Stimulated activated CD4-positive, alpha-beta T cell treated with anti-CD3 and anti-CD28 coated beads, Interleukin-2, amount 100 ng/mL, for 48 hours (primary cell): ENCODE measurements around the gene TRABD2B.

Experiments
- DNase-seq, 2 donors: peaks; one replicate each; pipeline ENCODE4 v3.0.0-alpha.2; 2020

The TRABD2B gene

DNA sequence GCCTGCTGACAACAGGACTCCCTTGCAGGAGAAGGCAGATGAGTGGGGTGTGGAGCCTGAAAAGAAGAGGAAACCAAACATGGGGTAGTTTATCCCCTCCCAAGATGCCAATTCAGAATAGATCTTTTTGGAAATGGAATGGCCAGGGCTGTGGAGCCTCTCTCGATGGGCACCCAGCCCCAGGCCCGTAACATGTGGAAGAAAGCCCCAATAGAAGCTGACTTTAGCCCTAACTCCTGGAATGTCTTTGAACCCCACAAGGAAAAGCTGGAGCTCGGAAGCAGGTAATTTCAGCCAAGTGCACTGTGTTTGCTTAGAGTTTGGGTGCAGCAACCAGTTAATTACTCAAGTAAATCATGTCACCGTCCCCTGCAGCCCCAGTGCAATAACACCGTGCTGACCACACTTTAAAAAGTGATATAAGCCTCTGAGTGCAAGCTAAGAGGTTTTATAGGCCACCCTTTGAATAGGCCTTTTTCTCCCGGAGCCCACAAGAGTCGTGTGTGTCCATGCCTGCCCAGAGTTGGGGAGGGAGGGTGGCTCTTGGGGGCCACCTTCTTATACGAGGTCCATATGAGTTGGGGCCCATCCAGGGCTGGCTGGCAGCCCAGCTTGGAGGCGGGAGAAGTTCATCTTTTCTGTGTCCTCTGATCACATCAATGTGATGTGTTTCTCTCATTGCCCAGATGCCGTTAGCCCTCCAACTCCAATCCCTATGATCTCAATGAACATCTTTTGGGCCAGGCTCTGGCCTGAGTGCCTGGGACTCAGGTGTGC lies 153.2 kb downstream of the TRABD2B start:
- DNase-seq: no peak

DNA sequence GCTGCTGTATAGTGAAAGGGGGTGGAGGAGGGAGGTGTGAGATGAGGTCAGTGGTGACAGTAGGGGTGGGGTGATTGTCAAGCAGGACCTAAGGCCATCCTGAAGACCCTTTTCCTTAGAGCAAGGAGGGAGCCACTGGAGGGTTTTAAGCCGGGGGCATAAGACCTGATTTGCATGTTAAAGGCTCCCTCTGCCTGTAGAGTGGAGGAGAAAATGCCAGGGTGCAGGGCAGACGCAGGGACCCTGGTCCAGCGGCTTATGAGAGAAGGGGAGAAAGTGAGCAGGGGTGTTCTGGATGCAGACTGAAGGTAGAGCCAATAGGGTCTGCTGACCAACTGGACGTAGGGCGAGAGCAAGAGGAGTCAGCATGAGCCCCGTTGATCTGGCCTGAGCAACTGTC lies 154.1 kb downstream of the TRABD2B start:
- no peak for DNase-seq

DNA sequence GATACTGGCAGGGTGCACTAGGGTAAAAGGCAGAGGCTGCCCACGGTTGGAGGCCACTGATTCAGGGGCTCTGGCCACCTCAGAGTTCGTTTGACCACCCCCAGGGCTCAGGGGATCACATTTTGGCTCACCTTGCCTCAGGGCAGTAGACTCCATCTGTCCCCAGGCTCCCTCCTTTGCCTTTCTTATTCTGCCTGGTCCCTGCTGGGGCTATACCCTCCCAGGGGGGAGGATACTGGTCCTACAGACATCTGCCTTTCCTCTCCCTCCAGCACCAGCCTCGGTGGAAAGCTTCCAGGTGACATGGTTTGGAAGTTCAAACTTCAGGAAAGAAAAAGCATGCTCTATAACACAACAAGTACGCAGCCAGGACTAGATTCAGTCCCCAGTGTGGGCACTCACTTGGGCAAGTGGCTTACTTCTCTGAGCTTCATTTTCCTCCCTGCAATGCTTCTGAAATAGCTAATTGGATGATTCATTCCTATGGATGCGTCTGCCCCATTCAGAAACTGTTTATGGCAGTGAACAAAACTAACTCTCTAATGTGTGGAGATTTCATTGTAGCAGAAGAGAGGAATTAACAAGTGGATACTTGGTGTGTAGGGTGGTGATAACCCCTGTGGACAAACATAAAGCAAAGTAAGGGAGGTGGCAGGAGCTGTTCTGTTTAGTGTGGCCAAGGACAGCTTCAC lies 154.8 kb downstream of the TRABD2B start:
- no peak for DNase-seq

DNA sequence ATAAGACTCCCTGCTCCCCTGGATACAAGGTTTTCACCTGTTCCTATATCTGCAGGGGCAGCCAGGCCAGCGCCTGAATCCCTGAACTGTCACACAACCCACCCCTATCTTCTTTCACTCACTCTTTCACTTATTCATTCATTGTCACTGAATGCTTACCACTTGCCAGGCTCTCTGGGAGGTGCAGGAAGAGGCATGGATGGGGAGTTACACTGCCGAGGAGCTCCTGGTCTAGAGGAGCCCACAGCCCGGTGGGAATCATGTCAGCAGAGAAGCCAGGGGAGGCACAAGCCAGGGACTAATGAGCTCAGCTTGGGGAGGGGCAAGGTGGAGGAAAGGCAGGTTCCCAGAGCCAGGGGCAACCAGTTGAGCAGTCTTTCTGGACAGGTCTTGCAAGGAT lies 155.8 kb downstream of the TRABD2B start:
- no peak for DNase-seq

DNA sequence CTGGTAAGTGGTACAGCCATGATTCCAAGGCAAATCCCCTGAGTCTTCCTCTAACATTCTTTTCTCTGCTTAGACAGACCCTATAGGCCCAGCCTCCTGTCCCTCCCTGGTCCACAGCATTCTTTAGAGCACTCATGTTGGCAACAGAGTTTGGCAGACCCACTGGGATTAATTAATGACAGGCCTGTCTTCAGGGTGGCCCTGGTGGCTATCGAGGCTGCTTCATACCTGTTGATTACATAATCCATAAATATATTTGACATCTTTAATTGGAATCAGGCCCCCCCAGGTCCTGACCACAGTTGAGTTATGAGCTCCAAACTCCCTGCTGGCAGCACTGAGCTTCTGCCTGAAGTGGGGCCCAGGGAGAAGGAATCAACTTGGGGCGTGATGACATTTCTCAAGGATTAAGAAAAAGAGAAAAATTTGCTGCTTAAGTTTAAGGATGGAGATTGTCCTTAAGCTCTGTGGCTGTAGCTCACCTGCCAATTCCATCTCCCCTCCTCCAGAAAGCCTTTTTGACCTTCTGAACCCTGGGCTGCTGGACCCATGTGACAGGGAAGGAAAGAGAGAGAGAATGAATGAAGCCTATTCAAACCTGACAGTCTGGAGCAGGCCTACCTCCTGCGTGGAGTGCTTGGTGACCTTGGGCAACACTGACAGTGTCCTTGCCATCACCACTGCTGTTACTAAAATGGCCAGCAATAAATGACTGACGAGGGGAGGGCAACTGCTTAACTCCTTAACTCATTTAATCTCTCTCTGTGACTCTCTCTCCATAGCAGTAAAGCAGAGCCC lies 156.6 kb downstream of the TRABD2B start:
- no peak for DNase-seq

DNA sequence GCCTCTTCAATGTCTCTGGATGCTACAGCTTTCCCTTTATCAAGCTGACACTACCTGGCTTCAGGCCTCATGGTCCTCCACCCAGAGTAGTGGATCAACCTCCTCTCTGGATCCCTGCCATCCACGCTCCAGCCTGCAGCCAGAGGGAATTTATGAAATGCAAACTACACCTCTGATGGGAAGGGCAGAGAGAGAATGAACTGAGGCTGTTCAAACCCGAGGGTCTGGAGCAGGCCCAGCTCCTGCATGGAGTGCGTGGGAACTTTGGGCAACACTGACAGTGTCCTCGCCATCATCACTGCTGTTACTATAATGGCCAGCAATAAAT lies 157.8 kb downstream of the TRABD2B start:
- DNase-seq: no peak

DNA sequence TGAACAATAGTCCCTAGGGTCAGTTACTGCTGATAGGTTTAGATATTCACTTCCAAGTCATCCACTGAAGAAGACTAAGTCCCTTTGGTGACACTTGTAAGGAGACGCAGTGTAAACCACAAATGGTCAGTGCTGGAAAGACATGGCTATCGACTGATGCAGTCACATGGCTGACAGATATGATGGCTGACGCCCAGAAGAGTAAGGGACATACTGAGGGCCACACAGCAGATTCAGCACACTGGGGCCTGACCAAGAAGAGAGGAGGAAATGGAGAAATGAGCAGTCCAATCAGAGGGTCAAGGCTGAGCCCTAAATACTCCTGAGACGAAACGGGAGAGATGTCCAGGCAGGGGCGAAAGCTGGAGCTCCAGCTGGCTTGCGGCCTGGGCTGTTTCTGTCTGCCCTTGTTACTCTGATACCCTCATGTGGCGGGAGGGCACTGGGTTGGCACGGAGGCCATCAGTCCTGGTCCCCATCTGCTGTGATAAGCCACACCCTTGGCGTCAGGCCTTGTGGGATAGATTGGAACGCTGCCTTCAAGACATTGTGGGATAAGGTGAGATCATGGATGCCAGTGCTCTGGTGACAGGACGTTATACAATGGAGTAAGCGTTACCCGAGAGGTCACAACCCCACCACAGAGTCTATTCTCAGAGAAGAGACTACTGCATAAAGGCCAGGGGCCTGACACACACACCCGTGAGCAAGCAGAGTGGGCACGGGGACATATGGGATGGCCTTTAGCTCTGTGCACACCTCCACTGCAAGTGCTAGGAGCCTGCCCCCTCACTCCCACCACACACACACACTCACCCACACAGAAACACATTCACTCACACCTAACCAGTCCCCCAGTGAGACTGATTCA lies 158.4 kb downstream of the TRABD2B start:
- DNase-seq: no peak

DNA sequence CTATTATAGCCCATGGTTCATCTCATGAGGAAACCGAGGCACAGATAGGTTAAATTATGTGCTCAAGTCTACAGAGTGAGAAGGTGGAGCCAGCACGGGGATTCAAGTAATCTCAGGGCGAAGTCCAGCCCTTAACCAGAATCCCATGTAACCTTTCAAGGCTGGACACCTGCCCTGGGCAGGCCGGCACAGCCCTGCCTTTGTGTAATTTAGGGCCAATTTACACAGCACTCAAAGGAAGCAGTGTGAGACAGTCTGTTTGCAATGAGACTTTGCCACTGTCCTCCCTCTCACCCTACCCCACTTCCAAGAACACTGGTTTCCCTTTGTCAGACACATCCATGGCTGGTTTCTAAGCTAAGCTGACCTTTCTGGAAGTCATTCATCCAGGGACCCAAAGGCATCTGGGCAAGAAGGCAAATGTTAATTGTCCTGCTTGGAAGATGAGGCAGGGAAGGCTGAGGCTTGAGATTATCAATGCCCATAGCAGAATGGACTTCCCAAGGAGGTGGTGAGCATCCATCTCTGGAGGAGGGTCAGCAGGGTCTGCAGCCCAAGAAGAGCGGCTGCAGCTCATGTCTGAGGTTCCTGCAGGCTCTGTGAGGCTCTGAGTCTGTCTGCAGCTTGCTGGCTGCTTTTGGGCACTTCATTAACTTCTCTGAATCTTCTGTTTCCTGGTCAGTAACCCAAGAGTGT lies 159.2 kb downstream of the TRABD2B start:
- no peak for DNase-seq

DNA sequence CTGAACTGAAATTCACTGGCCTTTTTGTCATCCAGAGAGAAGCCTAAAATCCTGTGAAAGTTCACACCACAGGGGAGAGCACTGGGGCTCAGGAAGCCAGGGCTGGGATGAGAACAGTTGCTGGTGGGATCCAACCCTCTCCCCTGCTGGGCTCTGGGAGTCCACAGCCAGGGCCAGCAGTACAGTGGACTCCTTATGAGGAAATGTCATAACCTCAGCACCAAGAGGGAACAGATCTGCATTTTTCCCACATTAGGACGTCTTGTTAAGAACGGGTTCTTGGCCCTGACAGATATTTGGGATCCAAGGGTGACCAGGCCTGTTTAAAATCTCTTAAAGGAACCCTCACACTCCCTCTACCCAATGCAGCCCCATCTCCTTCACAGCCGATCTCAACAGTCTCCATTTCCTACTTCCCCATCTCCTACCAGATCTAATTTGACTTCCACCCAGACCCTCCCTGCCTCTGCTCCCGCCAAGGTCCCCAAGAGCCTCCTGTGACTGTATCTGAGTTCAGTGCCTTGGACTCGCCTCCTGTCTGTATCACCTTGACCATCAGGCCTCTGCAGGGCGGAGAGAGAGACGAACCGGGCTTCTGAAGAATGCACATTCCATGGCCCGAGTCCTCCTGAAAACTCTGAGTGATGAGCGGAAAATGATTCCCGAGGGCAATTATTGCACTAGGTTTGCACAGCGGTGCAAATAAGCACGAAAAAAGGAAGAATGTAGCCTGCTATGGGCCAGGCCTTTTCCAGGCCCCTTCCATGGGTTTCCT lies 159.9 kb downstream of the TRABD2B start:
- DNase-seq: no peak

DNA sequence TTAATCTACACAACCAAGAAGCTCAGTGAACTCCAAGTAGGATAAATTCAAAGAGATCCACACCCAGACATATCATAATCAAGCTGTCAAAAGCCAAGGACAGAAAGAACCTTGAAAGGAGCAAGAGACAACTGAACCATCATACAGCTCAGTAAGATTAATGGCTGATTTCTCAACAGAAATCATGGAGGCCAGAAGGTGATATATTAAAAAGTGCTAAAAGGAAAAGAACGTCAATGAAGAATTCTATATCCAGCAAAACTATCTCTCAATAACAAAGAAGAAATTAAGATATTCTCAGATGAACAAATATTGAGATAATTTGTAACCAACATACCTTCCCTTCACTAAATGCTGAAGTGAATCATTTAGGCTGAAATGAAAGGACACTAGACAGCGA lies 161.8 kb downstream of the TRABD2B start:
- DNase-seq: no peak

DNA sequence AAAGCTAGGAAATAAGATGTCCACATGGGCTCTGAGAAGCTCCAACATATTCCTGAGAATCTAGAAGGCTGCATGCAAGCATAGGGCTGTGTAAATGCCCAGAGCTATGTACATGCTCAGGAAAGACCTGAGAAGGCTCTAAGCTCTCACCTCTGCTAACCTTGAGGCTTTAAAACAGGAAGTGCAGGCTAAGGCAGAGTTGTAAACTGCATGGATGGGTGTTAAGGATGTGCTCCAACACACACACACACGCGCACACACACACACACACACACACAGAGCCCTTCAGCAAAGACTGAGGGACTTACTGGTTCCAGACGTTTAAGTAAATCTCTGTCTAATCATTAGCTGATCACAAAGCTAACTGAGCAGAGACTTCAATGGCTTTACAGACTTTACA lies 162.9 kb downstream of the TRABD2B start:
- no peak for DNase-seq

DNA sequence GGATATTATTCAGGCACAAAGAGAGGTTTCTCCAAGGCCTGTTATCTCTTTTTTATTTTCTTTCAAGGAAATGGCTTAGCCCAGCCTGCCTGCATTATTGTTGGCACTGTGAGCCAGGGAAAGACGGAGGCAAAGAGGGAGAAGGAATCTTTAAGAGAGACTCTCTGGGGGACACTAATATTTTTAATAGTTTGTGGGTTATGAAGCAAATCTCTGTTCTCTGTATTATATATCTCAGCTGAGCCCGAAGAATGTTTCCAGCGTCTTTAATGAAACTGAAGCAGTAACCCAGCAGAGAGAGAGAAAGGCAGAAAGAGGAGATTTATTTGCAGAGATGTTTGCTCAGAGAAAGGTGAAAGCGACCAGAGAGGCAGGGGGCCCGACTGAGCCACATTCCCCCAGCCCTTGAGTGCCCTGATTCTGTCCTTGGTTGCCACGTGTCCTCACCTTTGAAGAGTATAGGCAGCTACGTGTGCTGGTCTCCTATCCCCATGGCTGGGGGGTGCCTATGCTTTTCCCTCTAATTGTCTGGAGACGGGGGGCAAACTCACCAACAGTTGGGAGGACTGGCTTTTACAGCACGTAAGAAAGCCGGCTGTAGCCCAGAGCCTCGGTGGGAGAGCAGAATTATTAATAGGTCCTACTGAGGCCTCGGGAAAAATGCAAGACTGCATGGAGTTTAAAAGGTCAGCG lies 166.4 kb downstream of the TRABD2B start:
- DNase-seq: no peak

DNA sequence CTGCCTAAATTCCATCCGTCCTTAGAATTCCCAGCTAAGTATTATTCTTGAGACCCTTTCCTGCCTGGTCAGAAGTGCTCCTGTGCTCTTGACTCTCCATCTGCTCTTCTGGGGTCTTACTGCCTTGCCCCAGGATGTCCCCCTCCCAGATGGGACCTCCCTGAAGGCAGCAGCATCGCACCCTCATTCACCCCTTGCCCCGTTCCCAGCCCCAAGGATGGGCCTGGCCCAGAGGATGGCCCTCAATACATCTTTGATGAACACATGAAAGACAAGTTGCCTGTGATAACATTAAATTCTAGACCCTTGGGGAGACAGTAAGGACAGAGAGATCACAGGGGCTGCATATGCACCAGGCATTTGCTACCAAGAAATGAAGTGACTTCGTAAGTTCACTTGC lies 167.2 kb downstream of the TRABD2B start:
- no peak for DNase-seq

DNA sequence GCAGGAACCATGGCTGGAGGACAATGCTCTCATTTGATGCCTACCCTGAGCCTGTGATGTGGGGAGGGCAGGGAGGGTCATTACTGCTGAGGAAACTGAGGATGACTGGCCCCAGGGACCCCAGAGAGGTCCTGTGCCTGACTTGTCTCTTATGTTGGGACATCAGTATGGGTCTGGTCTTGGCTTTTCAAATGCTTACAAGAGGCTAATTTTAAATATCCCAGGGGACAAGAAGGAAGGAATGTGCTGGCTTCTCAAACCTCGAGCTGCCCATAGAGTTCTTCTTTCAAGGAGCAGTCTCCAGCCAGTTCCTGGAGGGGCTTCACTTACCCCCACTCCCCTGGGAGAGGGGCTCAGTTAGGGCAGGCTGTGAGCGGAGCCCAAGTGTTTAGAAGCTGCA lies 168.2 kb downstream of the TRABD2B start:
- DNase-seq: no peak

DNA sequence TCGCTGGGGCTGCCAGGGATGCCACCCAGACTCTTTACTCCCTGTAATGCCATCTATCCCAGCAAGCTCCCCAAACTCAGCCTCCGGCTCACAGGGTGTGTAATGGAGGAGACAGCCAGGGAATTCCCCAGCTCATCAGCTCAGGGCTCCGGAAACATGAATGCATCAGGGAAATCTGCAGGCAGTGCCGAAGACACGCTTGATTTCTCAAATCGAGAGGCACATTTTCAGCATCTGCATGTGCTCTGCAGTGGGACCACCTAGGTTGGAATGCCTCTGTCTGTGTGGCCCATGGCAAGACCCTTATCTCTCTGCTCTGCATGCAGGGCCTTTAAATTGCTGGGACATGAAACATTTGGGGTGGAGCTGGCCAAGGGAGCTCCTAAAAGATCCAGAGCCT lies 170.1 kb downstream of the TRABD2B start:
- DNase-seq: no peak

DNA sequence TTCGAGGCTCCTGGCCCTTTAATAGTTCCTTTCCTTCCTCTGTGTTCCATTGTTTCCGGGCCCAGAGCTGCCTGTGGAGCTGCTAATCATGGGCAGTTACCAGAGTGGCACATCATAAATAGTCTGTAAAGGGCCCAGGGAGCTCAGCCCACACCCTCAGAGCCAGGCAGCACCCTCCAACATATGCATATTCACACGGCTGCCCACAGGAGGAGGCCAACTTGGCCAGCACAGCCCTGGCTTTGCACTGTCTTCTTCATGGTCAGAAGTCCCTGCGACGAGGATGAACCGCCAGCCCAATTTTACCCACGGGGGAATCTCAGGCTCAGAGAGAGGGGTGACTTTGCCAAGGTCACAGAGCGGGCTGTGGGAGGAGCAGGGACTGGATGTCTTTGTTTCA lies 172.5 kb downstream of the TRABD2B start:
- no peak for DNase-seq

DNA sequence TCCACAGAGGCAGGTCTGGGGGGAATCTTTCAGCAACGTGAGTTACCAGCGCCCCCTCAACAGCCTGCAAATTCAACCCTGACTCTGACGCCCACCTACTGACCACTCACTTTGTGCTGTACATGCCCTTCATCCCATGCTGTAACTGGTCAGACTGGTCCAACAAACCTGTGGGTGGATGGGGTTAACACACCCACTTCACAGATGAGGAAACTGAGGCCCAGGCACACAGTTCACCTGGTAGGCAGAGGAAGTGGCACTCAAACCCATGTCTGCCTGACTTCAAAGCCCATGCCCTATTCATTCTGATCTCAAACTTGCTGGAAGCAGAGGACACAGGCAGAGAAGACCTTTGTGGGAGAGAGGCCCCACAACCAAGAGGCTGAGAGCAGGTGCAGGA lies 172.9 kb downstream of the TRABD2B start:
- DNase-seq: no peak

DNA sequence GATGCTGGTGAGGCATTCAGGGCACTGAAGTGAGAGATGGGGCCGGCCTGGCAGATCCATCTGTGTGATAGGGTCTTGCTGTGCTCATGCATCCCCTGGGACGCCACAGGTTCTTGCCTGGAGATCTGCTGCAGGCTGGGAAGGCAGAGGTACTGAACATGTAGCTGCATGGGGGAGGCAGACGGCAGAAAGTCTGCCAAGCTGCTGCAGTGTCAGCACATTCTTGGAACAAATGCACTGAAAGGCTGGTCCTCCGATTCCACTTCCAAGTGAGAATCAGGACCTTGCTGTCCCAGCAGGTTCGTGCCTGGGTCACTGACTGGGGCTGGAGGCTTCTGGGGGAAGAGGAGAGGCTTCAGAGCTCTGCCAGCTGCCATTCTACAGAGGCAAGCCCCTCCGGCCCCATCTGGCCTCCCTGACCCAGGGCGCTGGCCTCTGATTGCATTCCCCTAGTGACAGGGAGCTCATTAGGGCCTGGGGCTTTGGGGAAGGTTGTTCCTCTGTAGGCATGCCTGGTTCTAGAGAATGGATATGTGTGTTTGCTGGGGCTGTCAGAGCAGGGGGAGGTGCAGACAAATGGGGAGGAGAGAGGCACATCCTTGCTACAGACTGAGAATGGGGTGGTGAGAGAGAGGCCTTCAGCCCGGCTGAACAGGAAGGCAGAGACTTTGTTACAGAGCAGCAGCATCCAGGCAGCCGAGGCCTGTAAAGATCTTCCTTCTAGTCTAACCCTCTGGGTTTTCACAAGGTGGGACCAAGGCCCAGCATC lies 174.0 kb downstream of the TRABD2B start:
- no peak for DNase-seq

DNA sequence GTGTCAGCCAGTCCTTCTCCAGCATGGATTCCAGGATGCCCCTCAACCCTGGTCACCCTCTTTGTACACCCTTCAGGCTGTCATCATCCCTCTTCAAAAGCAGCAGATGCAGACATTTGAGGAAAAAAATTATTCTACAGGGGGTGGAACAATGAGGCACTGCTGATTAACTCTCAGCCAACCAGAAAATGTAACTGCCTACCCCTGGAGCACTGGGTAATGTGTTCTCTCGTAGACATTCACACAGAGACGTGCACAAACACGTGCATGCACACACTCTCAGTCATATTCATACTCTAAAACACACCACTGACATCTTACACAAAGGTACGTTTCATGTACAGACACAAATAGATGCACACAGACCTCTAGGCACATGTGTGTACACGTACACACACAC lies 175.4 kb downstream of the TRABD2B start:
- no peak for DNase-seq

DNA sequence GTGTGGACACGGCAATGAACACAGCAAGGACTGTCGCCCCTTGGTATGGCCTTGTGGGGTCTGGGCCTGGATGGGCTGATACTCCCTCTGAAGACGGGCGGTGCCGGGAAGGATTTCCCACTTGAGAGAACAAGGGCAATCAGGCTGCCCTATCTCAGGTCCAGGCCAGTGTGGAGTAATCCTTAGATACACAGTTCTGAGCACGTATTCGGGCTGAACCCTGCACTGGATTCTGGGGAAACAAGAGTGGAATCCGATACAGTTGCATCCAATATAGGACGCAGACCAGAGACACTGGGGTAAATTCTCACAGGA lies 177.7 kb downstream of the TRABD2B start:
- no peak for DNase-seq
